ENCODE data around the gene ARHGAP24. TPM values are rescaled to one million over a fixed set of nuclear protein-coding genes. Genes with fewer than 3 reads are reported as not detected.

Gene ARHGAP24
- total and polyA plus RNA-seq, 2 of the 13 experiments (the other 11 are each of a cell fraction or from before 2014, with no cell fraction given) = 0.07 to 0.55 TPM

- Histone ChIP-seq H4K20me1 (ENCODE audit: insufficient read depth, low read length) (no peaks in the 10 kb centered on the region), H3K9me3 (ENCODE audit: low read length) (no peaks in the 10 kb centered on the region), H3K36me3 (replicated peaks in 1 of 2; ENCODE audit: control insufficient read depth in 1 of 2, insufficient read depth in 2 of 2, low read length in 2 of 2) (no peaks in the 10 kb centered on the region), H3K4me1 (ENCODE audit: insufficient read depth, low read length) (peaks cover 11% of the 10 kb centered on the region), H3K79me2 (ENCODE audit: insufficient read depth, low read length) (no peaks in the 10 kb centered on the region), H3K27me3 (ENCODE audit: control insufficient read depth in 1 of 2, insufficient read depth in 2 of 2, low read length in 2 of 2) (peaks cover 0 to 12% of the 10 kb centered on the region in 2 experiments; a peak in 1 of 5 replicates), H3K27ac (ENCODE audit: extremely low read length, insufficient read depth, low read length) (no peak overlapping the region), H3K4me2 (ENCODE audit: low read depth, low read length) (no peak overlapping the region), H3K9ac (ENCODE audit: insufficient read depth, low read depth, low read length) (no peak overlapping the region), H3K4me3 (replicated peaks in 1 of 3; ENCODE audit: insufficient read depth in 1 of 3, low read depth in 2 of 3, low read length in 3 of 3) (no peak overlapping the region), H2AFZ (ENCODE audit: low read length) (no peak overlapping the region)
- intact Hi-C loops (cut with micrococcal nuclease; ENCODE audit: unreplicated experiment) (loop anchor here (5.0 kb wide), 1 partner anchor 35 kb away; no protein-coding TSS in a partner anchor), in situ Hi-C loops (cut with HindIII; ENCODE audit: extremely low pct_ligation_motif_present, low pct_unique_long_range_greater_than_20kb) (no loop called here)
- FAIRE-seq (no peak), ATAC-seq (no peak), DNase-seq (ENCODE audit: low spot score) (no peak)
- BruUV-seq (replicated peaks) = no TSS peak
- ChIA-PET CTCF (ENCODE audit: low intra/inter-chr PET ratio, low total read pairs) (no interaction called here), POLR2A (no interaction called here)
- WGBS (ENCODE audit: low lambda C conversion rate) = 67% methylated on average over 9 of the region's 9 CpGs
- TF ChIP-seq KDM5A (IDR thresholded peaks at IDR 0.05; ENCODE audit: borderline replicate concordance, low read length) (no peak), ELF3 (CRISPR knock-in tag; IDR thresholded peaks at IDR 0.05) (no peak), ZNF460 (CRISPR knock-in tag; IDR thresholded peaks at IDR 0.05; ENCODE audit: borderline replicate concordance) (no peak), SMARCE1 (IDR thresholded peaks at IDR 0.05; ENCODE audit: borderline replicate concordance) (no peak), CREB3 (CRISPR knock-in tag; IDR thresholded peaks at IDR 0.05) (no peak), MBNL3 (CRISPR knock-in tag; conservative IDR thresholded peaks at IDR 0.05) (no peak), MAFG (CRISPR knock-in tag; IDR thresholded peaks at IDR 0.05) (no peak), ZXDC (CRISPR knock-in tag; IDR thresholded peaks at IDR 0.05) (no peak), KLF11 (CRISPR knock-in tag; IDR thresholded peaks at IDR 0.05) (no peak), ZFP36 (IDR thresholded peaks at IDR 0.05; ENCODE audit: borderline replicate concordance, low read depth, low read length, partially characterized antibody) (no peak), ARID4A (CRISPR knock-in tag; IDR thresholded peaks at IDR 0.05; ENCODE audit: borderline replicate concordance) (no peak), HNF4A (CRISPR knock-in tag; IDR thresholded peaks at IDR 0.05) (no peak), ISX (CRISPR knock-in tag; conservative IDR thresholded peaks at IDR 0.05) (no peak), SP140L (CRISPR knock-in tag; IDR thresholded peaks at IDR 0.05; ENCODE audit: borderline replicate concordance) (no peak), ZNF3 (CRISPR knock-in tag; IDR thresholded peaks at IDR 0.05) (no peak), KLF15 (CRISPR knock-in tag; IDR thresholded peaks at IDR 0.05; ENCODE audit: borderline replicate concordance) (no peak)
These were observed 2.6 kb downstream of the ARHGAP24 start for GRCh38 chr4:85477534-85477933.

Measured in HepG2 (cell line).